Activated naive CD8-positive, alpha-beta T cell treated with anti-CD3 and anti-CD28 coated beads, Interleukin-2, amount 50 U/mL, for 24 hours (primary cell): Measurements from ENCODE around the gene NRARP.

ENCODE experiments used
- ATAC-seq: fragments of 150-1000 bp; cut with Tn5 transposase; one replicate; pipeline ENCODE4 v1.10.0; 2021
- DNase-seq: peaks from one replicate; pipeline ENCODE4 v3.0.0; 2021
- H3K27ac Mint-ChIP-seq: one replicate; pipeline ENCODE4 v1.8.0; 2021; ENCODE audit warnings: mild to moderate bottlenecking, mixed read lengths
- H3K27me3 Mint-ChIP-seq: one replicate; pipeline ENCODE4 v1.8.0; 2021; ENCODE audit warnings: mixed read lengths
- H3K36me3 Mint-ChIP-seq: one replicate; pipeline ENCODE4 v1.8.0; 2021; ENCODE audit warnings: low read depth, mixed read lengths
- H3K4me1 Mint-ChIP-seq: one replicate; pipeline ENCODE4 v1.8.0; 2021; ENCODE audit warnings: mixed read lengths
- H3K4me3 Mint-ChIP-seq: one replicate; pipeline ENCODE4 v1.8.0; 2021; ENCODE audit warnings: mild to moderate bottlenecking, moderate library complexity, mixed read lengths
- H3K9me3 Mint-ChIP-seq: one replicate; pipeline ENCODE4 v1.8.0; 2021; ENCODE audit warnings: mixed read lengths

The NRARP gene

GRCh38 chr9:137317021-137317717 lies 15.1 kb upstream of the NRARP start:
- no peak overlapping the region for H3K4me3 Mint-ChIP-seq
- no peaks in the 10 kb centered on the region for H3K9me3 Mint-ChIP-seq
- DNase-seq (no peak), ATAC-seq (no peak)
- H3K36me3 Mint-ChIP-seq = no peaks in the 10 kb centered on the region
- H3K27ac Mint-ChIP-seq = no peak overlapping the region
- peaks cover 4% of the 10 kb centered on the region for H3K4me1 Mint-ChIP-seq
- peaks cover 2% of the 10 kb centered on the region for H3K27me3 Mint-ChIP-seq

GRCh38 chr9:137316012-137316981 lies 14.2 kb upstream of the NRARP start:
- no peak overlapping the region for H3K27ac Mint-ChIP-seq
- H3K4me3 Mint-ChIP-seq = no peak overlapping the region

GRCh38 chr9:137315581-137316011 lies 13.5 kb upstream of the NRARP start:
- H3K4me3 Mint-ChIP-seq = no peak overlapping the region
- ATAC-seq (no peak), DNase-seq (no peak)
- H3K9me3 Mint-ChIP-seq = no peaks in the 10 kb centered on the region
- no peak overlapping the region for H3K27ac Mint-ChIP-seq
- no peaks in the 10 kb centered on the region for H3K36me3 Mint-ChIP-seq
- peaks cover 2% of the 10 kb centered on the region for H3K27me3 Mint-ChIP-seq
- peaks cover 2% of the 10 kb centered on the region for H3K4me1 Mint-ChIP-seq

More at GRCh38 chr9:137316012-137316981, 14.2 kb upstream of the NRARP start:
- Mint-ChIP-seq H3K36me3 (no peaks in the 10 kb centered on the region), H3K9me3 (no peaks in the 10 kb centered on the region), H3K27me3 (peaks cover 2% of the 10 kb centered on the region), H3K4me1 (peaks cover 4% of the 10 kb centered on the region)
- ATAC-seq (peak; percentile 33), DNase-seq (no peak)

DNA sequence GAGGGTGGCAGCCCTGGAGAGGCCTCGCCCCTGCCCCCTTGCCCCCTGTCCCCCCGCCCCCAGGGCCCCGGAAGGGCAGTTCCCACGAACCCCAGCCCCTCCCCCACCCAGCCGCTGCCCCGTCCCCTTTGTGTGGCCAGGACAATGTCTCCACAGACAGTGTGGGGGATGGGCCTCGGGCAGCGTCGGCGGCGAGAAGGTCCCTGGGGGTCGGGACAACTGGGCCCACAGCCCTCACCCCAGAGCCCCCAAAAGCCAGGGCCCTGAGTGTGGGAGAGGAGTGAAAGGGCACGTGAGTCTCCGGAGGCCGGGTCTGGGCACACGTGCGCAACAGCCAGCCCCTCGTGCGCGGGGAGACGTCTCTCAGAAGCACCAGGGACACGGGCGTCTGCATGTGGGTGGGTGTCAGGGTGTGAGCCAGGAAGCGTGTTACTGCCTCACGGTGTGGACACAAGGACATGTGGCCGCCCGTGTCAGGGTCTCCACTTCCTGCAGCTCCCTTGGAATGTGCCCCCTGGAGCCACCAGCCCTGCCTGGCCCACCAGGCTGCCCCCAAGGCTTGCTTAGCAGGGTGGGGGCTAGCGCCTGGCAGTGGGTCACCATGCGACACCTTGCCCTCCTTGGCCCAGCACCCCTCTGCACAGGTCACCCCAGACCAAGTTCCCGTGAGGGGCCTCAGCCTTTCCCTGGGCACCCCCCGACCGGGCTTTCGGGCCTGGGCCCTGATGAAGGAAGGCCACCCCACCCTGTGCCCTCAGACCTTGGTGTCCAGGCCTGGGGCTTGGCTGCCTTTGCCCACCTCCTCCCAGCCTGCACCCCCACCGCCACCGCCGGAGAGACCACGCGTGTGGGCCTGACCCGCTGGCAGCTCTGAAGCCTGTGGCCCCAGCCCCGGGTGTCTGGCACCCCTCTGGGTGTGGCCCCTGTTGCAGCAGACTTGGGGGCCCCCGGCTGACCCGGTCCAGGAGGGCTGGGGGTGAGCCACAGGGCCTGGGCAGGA lies 12.8 kb upstream of the NRARP start:
- DNase-seq (no peak), ATAC-seq (no peak)
- no peak overlapping the region for H3K4me3 Mint-ChIP-seq
- no peak overlapping the region for H3K27ac Mint-ChIP-seq
- peaks cover 2% of the 10 kb centered on the region for H3K27me3 Mint-ChIP-seq
- H3K9me3 Mint-ChIP-seq = no peaks in the 10 kb centered on the region
- no peaks in the 10 kb centered on the region for H3K36me3 Mint-ChIP-seq
- no peaks in the 10 kb centered on the region for H3K4me1 Mint-ChIP-seq

GRCh38 chr9:137313956-137314560 lies 12.0 kb upstream of the NRARP start:
- DNase-seq (no peak), ATAC-seq (no peak)
- Mint-ChIP-seq H3K36me3 (no peaks in the 10 kb centered on the region), H3K4me3 (no peak overlapping the region), H3K4me1 (no peaks in the 10 kb centered on the region), H3K27ac (no peak overlapping the region), H3K27me3 (peaks cover 2% of the 10 kb centered on the region), H3K9me3 (no peaks in the 10 kb centered on the region)

DNA sequence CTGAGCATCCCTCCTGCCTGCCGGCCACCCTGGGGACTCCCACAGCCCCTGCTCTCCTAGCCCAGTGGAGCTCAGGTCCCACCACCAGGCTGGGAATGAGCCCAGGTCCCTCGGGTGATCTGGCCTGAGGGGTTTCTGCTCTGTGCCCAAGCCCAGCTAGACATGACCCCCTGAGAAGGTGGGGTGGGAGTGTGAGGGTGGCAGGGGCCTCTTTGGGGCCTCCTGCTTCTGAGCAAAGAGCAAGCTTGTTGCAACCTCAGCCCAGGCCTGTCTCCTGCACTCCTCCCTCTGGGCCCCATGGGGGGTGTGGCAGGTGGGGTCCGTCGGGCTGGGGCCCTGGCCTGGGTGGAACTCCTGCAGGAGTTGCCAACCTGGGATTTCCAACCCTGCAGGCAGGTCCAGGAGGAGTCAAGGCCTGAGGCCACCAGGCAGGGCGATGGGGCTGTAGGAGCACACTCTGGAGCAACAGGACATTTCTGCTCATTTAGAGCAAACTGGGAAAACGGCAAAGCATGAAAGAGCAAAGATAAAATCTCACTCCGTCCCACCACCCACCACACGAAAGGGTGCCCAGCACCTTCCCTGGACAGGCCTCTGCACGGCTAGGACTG lies 11.4 kb upstream of the NRARP start:
- Mint-ChIP-seq H3K36me3 (no peaks in the 10 kb centered on the region), H3K27ac (no peak overlapping the region), H3K9me3 (no peaks in the 10 kb centered on the region), H3K4me3 (no peak overlapping the region), H3K4me1 (no peaks in the 10 kb centered on the region), H3K27me3 (peaks cover 2% of the 10 kb centered on the region)
- ATAC-seq (no peak), DNase-seq (no peak)

GRCh38 chr9:137312852-137313325 lies 10.8 kb upstream of the NRARP start:
- no peak for DNase-seq
- no peak overlapping the region for H3K27ac Mint-ChIP-seq
- no peaks in the 10 kb centered on the region for H3K36me3 Mint-ChIP-seq
- H3K9me3 Mint-ChIP-seq = no peaks in the 10 kb centered on the region
- H3K4me1 Mint-ChIP-seq = no peaks in the 10 kb centered on the region
- no peak overlapping the region for H3K4me3 Mint-ChIP-seq
- ATAC-seq = no peak
- H3K27me3 Mint-ChIP-seq = peaks cover 2% of the 10 kb centered on the region

DNA sequence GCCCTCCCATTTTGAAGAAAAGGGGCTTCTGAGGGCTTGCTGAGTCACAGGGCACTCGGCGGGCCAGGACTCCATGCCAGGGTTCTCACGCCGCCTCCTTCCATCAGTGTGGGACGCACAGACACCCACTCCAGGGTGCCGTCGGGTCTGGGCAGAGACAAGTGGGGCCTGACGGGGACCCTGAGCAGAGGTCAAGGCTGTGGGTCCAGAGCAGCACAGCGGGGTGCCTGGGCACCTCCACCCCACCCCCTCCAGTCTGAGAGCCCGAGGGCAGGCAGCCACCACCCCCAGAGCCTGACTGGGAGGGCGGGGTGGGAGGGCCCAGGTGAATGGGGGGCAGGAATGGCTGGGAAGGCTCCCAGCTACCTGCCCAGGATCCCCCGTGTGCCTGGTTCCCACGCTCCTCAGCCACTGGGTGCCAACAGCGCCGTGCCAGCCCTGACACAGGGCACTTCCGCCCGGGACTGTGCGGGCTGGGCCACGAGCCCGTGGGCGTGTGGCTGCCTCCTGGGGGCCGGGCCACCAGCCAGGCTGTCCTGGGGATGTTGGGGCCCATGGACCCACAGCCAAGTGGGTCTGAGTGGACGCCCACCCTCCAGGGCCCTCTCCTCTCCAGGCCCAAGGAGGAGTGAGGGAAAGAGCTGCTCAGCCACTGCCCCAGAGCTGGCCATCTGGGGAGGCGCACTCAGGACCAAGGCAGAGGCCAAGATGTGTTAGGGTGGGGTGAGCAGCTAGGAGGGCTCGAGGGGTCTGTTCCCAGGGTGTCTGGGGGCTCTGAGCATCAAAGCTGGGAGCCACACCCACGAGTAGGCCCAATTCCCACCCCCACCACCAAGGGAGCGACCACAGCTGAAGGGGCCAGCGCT lies 10.1 kb upstream of the NRARP start:
- no peaks in the 10 kb centered on the region for H3K36me3 Mint-ChIP-seq
- DNase-seq = no peak
- H3K27ac Mint-ChIP-seq = no peak overlapping the region
- peaks cover 2% of the 10 kb centered on the region for H3K27me3 Mint-ChIP-seq
- no peaks in the 10 kb centered on the region for H3K9me3 Mint-ChIP-seq
- H3K4me3 Mint-ChIP-seq = no peak overlapping the region
- no peaks in the 10 kb centered on the region for H3K4me1 Mint-ChIP-seq
- no peak for ATAC-seq

DNA sequence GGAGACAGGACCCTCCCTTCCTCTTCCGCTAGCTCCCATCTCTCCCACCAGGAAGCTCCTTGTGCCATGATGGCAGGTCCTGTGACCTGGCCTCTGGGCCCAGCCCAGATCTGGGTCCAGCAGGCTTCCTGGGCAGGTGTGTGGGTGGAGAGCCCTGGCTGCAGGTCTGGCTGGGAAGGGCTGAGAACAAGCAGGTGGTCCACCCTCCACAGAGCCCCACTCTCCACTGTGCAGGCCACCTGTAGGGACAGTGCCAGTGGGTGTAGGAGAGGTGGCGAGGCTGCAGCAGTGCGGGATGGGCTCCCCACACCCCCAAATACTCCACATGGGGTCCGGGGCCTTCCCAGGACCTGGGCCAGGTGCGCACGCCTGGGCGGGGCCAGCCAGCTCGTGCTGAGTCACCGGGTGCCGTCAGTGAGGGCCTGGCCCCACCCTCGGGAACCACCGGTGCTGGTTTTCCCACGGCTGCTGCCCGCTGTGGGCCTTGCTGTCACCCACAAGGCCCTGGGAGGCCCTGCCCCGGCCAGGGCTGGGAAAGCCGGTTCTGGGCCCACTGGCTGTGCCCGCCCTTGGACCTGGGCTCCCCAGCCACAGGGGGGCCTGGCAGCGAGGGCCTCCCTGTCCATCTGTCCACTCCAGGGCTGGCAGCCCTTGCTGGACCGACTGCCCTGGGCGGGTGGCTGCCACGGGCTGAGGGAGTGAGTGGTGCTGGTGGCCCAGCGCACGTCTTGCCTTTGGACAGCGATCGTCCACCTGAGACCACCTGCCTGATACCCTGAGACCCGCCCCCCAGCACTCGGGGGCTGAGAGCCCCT lies 9.3 kb upstream of the NRARP start:
- Mint-ChIP-seq H3K4me1 (peaks cover 1% of the 10 kb centered on the region), H3K9me3 (no peaks in the 10 kb centered on the region)

DNA sequence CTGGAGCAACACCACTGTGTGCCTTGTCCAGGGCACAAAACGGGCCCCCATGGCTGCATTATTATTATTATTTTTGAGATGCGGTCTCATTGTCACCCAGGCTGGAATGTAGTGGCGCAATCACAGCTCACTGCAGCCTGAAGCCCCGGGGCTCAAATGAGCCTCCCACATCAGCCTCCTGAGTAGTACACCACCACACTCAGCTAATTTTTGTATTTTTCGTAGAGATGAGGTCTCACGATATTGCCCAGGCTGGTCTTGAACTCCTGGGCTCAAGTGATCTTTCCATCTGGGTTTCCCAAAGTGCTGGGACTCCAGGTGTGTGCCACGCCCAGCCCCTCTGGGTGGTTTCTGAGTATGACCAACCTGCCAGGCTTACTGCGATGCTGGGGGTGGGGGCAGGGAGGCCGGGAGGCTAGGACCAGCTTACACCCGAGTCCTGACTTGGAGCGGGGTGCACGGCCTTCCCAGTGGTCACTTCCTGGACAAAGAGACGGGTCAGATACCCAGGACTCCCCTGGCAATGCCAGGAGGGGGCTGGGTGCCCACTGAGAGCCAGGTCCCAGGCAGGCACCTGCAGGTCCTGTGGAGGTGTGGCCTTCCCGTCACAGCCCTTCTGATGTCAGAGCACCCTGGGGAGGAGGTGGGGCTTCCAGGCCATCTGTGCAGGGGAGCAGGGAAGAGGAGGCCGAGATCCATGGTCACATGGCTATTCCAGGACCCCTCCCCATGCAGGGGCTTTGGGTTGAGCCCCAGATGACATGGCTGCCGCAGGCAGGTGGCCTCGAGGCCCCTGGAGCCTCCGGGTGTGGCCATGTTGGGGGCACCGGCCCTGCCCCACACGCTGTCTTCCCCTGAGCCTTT lies 8.3 kb upstream of the NRARP start:
- DNase-seq = no peak
- Mint-ChIP-seq H3K4me1 (peaks cover 4% of the 10 kb centered on the region), H3K27ac (no peak overlapping the region), H3K4me3 (no peak overlapping the region), H3K27me3 (no peaks in the 10 kb centered on the region), H3K36me3 (no peaks in the 10 kb centered on the region), H3K9me3 (no peaks in the 10 kb centered on the region)
- ATAC-seq = no peak

More for the DNA sequence above, 9.3 kb upstream of the NRARP start:
- H3K36me3 Mint-ChIP-seq = no peaks in the 10 kb centered on the region
- DNase-seq = no peak
- ATAC-seq = no peak
- no peaks in the 10 kb centered on the region for H3K27me3 Mint-ChIP-seq
- no peak overlapping the region for H3K27ac Mint-ChIP-seq
- H3K4me3 Mint-ChIP-seq = no peak overlapping the region

DNA sequence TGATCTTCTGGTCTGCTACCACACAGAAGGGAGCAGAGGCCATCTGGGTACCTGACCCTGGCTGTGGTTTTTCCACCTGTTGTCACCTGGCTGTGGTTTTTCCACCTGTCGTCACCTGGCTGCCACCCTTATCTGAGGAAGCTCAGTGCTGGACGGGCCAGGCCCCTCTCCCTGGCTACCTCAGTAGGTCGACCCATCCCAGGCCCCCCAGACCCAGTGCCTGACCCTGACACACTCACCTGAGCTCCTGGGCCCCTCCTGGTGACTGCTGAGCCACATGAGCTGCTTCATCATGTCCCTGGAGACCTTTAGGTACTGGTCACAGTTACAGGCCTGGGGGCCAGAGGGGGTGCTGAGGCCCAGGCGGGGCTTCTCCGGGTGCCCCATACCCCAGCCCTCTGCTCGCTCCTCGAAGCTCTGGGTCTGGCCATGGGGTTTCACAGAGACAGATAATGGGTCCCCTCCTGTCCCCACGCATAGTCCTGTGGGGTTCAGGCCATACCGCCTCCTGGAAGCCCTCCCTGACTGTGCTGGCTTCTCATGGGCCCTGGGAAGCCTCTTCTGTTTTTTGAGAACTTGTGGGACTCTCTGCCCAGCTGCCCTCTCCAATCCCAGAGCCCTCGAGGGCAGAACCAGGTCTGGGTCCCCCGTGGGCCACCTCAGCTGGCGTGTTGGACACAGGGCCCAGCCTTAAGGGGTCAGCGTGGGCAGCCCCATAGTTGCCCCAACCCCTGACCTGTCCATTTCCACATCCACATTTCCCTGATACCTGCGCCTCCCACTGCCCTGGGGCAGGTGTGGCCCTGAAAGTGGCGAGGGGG lies 7.5 kb upstream of the NRARP start:
- Mint-ChIP-seq H3K36me3 (no peaks in the 10 kb centered on the region), H3K4me1 (peaks cover 8% of the 10 kb centered on the region), H3K4me3 (no peak overlapping the region), H3K27ac (no peak overlapping the region), H3K9me3 (no peaks in the 10 kb centered on the region), H3K27me3 (no peaks in the 10 kb centered on the region)
- no peak for ATAC-seq
- no peak for DNase-seq
